NCI-H146 (cell line): ENCODE data around the gene RNF217.
"Not testable (repeated sequence)": the region's sequence is repeated elsewhere in the genome, so short reads cannot be mapped to it uniquely, and the experiment has no call there.

ENCODE experiments used
- DNase-seq: peaks from one replicate; lab custom pipeline; 2025; lab: John Stamatoyannopoulos, UW

The RNF217 gene

DNA sequence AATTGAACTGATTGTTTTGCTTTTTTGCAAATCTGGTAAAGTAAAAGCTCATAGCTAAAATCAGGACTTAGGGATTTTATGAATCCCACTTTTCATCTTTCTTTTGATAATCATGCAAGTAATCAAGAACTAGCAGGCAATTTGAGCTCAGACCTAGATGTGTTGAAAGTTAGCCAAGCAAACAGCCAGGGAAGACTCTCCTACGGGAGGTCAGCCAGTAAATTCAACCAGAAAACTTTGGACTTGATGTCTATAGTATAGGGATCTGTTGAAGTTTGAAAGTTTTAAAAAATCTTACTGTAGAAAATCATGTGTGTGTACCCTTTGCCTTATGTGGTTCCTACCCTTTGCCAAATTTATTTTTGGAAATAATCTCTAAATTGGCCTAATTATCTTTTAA lies 96.3 kb downstream of the RNF217 start:
- DNase-seq: no peak

DNA sequence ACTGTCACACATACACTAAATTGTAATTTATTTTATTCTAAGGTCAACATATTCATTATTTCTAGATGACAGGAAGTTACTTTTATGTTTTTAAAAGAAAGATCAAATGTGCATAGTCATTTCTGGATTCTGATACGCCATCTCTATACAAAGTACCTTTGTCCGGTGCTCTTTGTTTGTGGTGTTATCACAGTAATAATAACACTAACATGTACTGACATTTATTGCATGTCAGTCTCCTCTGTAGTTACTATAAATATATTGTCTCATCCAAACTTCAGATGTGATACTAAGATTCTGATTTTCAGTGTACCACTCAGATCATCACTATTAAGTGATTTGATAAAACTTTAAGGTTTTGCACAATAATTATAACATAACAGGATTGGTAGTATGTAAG lies 101.1 kb downstream of the RNF217 start:
- DNase-seq: no peak

DNA sequence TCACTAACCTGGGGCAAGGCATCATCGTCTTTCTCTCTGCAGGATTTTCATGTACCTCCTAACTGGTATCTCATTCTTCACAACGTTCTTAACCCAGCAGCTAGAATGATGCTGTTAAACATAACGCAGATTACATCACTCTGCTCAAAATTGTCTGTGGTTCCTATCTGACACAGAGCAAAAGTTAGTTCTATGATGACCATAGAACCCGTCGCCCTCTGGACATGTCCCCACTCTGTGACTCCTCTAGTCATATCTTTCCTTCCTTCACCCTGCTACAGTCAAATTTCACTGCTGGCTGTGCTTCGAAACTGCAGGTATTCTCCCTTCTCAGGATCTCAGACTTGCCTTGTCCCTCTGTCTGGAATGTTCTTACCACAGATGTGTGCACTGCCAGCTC lies 103.9 kb downstream of the RNF217 start:
- no peak for DNase-seq

DNA sequence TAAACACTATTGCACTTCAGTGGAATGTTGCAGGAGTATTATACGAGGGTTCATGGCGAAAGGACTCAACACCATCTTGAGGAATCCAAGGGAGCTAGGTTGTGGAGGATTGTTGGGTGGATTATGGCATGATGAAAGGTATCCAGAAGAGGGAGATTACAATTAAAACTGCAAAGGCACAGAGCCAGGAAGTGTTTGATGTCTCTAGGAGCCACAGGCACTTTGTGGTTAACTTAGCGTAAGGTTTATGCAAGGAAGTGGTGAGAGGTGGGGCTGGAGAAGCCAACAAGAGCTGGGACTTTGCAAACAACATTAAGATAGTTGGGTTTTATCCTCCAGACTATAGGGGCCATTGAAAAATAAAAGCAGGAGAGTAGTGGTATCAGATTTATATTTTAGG lies 104.7 kb downstream of the RNF217 start:
- no peak for DNase-seq

DNA sequence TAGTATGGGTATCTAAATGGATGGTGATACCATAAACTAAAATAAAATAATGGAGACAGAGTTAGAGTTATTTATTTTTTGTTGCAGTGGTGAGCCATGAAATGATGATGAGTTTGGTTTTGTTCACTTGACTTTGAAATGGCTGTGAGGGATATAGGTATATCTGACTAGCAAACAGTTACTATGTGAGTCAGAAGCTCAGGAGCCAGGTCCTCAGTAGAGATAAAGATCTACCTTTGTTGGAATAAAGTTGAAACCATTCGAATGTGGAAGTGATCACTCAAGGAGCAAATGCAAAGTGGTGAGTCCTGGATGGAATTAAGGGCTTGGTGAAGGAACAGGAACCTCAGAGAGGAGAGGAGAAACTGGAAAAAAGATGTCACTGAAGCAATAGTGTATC lies 105.3 kb downstream of the RNF217 start:
- DNase-seq: no peak

DNA sequence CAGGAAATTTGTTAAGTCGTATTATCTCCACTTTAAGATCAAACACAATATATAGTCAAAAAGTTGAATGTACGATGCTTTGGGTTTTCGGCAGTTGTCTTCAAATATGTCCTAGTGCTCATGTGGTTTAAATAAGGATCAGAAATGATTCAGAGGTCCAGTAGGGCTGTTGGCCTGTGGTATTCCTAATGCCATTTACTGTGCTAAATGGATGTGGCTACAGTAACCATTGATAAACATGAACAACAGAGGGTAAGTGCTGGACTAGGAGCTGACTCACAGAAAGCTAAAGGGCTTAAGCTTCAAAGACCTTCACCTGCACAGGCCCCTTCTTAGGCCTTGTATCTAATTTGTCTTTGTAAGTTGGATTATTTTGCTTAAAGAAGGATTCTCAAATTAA lies 110.8 kb downstream of the RNF217 start:
- no peak for DNase-seq

DNA sequence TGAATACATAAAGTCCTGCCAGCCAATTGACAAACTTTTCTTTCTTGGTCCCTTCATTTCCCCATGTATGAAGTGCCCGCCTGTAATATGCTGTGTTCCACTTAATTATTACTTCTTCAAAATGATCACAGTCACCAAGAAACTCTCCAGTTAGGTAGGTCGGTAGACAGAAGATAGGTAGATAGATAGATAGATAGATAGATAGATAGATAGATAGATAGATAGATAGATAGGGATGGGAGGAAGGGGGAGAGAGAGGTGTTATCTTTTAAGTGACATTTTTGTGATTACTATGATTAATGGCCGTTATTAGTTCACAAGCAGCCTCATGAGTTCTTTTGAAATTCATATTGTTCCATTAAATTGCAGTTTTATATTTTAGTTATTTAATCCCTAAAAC lies 111.9 kb downstream of the RNF217 start:
- DNase-seq: no peak

DNA sequence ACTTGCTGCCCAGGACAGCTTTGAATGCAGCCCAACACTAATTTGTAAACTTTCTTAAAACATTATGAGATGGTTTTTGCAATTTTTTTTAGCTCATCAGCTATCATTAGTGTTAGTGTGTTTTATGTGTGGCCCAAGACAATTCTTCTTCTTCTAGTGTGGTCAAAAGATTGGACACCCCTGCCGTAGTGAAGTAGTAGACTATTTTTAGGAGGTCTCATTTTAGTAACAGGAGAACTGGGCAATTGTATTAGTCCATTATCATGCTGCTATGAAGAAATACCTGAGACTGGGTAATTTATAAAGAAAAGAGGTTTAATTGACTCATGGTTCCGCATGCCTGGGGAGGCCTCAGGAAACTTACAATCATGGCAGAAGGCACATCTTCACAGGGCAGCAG lies 112.8 kb downstream of the RNF217 start:
- DNase-seq: not testable (repeated sequence)

DNA sequence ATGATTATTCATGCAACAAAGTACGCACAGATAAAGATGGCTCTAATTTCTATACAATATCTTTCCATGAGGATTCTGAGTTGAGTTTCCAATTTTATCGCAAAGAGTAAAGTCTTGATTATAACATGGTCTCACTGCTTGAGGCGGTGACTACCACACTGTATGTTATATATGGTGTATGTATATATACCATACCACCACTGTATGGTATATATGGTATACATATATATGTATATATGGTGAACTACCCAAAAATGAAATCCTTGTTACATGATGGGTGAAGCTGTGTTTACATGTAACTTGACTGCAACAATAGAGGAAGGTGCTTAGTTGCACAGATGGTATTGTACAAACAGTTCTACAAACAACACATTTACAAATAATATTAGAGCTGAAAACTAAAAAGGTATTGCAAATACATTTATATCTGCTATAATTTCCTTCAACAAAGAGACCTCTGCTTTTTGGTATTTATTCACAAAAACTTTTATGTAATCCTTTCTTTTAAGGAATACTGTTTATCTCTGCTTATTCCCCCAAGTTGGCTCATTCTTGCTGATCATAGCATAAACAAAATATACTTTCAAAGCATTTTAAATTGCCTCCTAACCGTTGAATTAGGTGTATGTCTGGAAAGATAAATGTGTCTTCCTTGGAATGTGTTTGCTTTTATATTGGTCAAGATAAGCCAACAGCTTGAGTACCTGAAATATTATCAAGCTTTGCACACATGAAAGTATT lies 113.7 kb downstream of the RNF217 start:
- DNase-seq: no peak

DNA sequence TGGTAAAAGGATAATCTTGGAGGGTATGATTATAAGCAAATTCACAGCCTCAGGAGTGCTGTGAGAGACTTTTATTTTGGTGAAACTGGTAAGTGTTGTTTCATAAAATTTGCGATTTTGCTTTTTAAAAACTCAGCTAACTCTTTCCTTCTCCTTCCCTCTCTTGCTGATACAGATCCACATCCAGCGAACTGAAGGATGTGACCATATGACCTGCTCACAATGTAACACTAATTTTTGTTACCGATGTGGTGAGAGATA lies 114.2 kb downstream of the RNF217 start:
- no peak for DNase-seq

DNA sequence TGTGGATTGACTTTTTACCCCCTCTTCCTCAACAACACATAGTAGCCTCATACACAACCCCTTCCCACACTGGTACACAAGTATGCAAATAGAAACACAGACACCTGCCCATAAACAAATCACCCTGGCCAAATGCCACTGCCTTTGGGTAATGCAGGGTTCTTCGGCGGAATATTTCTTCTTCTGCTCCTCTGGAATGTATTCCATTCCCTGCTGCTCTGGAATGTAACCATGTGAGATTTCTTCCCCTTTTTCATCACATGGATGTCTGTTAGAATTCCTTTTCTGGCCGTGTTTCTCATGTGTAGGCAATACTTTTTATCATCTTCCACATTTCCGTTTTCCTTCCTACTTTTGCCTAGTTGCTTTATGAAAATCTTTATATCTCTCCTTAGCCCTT lies 115.2 kb downstream of the RNF217 start:
- DNase-seq: no peak

DNA sequence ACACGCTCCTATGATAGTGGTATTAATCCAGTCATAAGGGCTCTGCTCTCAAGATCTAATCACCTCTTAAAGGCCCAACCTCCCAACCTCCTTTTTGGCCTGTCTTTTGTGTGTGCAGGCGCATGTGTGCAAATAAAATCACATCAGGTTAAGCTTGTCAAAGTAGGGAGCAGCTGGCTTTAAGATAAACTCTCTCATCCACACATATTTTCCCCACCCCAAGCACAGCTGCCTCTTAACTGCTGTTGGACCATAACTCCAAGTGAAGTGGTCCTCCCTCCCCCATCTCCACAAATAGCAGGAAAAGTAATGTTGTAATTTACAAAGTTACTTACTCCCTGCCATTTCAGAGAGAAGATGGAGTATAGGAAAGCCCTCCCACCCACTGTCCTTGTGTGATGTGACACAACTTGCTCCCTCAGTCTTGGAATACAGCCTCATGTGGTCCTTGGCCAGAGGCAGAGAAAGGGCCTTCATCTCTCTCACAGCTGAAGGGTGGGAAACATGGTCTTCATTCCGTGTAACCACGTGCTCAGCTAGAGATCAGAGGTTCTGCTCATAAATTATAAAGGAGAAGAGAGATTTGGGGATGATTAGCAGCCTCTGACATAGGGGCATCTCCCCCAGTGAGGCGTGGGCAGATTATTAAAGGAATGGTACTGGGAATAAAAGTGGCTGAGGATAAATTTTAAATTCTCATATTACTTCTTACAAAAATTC lies 116.5 kb downstream of the RNF217 start:
- DNase-seq: no peak

DNA sequence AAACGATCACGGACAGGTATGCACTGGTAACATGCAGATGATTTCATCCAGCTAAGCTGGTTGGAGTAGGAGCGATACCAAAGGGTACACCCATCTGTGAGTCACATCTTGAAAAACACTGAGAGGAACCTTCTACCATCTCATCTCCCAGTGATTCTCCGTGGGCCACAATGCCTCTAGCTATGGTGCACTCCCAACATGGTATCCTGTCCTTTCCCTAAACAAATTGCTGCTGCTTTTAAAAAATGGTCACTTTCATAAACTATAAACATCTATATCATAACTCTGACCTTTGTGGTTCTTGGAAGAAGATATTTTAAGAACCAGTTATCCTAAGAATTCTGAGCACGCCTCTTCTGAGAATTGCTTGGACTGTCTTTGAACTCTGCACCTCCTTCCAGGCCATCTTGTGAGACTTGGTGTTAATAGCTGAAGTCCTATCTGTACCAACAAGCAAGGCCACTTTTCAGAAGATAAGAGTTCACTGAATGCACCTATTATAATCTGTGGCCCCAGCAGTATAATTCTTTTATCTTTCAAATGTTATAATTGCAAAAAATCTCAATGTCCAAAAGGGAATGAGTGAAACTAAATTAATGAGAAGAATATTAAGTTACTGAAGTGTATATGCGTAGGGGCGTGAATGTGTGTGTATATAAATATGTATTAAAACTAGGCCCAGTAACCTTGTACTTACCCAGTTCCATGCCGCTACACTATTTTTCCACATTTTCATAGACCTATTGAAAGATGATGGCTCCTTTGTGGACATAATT lies 120.9 kb downstream of the RNF217 start:
- DNase-seq: no peak

DNA sequence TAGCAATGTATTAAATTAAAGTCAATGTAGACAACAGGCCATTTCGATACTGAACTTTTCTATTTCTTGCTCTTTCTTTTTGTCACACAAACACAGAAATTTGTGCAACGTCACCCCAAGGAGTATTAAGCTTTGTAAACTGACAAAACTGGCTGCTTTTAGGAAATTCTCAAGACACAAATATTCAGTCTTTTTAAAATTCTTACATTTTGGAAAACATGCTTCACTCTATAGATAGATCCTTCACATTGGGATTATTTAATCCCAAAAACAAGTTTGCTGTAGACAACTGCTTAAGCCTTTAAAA lies 121.4 kb downstream of the RNF217 start:
- DNase-seq: no peak

DNA sequence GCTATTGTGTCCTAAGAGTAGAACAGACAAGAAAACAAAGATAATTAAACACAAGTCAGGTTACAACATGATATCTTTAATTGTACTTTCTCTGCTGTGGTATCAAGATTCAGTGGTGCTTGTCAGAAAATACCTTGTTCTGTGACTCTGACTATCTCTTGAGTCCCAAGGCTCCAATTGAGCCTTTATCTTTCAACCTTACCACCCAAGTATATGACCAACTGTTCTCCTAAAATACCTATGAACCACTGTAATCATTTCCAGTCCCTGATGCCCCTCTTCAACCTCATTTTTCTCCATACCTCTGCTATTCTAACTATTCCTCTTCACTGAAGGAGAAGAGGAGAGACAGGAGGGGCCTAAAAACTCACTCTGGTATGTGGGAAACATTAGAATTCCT lies 124.5 kb downstream of the RNF217 start:
- DNase-seq: no peak

DNA sequence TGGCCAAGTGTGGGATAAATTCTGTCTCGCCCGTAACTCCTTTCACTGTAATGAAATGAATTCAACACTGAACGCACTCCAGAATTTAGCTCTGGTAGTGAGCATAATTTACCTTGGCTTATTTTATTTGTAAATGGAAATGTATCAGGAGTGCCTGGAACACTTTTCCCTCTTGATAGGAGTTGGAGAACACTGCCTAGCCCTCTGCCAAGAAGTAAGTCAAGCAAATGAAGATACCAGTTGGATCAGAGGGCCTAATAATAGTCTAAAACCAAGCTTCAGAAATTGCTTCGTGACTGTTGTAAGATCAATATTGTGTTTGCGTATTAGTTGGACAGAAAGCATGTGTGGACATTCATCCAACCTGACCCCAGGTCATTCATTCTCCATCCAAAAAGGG lies 126.7 kb downstream of the RNF217 start:
- no peak for DNase-seq

DNA sequence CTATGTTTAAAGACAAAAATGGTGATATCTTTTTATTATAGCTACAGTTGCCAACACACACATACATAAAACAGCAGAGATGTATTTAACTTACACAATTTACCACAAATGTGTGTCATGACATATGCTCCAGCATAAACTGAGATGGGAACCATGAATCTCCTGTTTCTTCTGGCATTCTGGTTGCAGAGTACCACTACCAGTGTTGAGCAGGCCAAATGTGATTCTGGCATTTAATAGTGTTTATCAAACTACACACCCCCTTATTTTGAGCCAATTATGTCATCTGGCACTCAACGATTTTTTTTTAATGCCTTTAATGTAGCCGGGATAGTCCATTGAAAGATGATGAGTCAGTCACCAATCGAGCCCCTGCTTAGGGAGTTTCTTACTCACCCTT lies 132.3 kb downstream of the RNF217 start:
- DNase-seq: no peak

DNA sequence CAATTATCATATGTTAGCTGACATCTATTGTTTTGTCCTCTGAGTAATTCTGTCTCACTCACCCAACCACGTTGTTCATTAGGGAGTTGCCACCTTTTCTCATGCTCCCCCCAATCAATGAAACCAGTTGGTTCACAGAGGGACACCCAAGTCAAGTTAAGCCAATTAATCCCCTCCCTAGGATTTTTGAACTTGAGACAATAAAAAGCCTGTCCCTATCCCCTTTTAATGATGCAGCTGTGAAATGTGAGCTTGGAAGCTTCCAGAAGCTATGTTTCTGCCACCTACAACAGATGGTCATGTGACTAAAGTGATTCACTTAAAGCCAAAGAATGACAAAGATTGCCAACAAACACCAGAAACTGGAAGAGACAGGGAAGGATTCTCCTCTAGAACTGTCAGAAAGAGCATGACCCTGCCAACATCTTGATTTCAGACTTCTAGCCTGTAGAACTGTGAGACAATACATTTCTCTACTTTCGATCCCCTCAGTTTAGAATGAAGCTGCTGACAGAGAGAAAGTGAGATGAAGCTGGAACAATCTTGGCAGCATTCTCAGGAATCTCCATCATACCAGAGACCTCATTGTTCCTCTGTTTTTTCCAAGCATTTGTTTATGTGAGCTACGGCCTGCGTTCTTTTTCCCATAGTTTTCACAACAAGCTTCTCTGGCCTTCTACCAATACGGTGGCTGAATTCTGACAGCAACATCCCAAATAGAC lies 133.5 kb downstream of the RNF217 start:
- no peak for DNase-seq

DNA sequence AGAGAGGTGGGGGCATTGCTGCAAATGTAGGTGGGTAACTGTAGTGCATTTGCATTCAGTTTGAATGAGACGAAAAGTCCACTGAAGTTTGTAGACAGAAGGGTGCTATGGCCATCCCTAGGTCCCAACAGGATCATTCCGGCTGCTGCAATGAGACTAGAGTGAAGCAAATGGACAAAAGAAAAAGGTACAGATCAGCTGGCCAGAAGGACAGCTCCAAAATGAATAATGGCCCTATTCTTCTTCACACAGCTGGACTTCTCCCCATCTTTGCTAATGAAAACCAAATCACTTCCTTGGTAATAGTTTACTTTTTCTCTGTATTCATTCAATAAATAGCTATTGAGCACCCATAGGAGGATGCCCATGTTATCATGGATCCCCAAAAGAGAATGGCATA lies 134.9 kb downstream of the RNF217 start:
- DNase-seq: no peak

DNA sequence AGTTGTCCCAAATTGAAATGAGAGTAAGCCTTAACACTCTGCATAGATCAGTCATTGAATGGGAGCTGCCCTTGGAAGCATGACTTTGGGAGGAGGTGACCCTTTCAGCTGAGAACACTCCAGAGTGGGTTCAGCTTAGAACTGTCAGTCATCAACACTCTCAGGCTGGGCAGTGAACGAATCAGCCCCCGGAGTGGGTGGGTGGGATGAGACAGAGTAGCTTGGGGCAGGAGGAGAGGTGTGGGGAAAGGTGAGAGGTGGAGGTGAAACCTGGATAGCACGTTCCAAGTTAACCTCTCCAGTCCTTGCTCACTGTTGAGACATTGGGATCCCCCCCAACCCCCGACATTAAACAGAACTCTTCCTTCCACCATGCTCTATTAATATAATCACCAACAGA lies 136.0 kb downstream of the RNF217 start:
- no peak for DNase-seq

DNA sequence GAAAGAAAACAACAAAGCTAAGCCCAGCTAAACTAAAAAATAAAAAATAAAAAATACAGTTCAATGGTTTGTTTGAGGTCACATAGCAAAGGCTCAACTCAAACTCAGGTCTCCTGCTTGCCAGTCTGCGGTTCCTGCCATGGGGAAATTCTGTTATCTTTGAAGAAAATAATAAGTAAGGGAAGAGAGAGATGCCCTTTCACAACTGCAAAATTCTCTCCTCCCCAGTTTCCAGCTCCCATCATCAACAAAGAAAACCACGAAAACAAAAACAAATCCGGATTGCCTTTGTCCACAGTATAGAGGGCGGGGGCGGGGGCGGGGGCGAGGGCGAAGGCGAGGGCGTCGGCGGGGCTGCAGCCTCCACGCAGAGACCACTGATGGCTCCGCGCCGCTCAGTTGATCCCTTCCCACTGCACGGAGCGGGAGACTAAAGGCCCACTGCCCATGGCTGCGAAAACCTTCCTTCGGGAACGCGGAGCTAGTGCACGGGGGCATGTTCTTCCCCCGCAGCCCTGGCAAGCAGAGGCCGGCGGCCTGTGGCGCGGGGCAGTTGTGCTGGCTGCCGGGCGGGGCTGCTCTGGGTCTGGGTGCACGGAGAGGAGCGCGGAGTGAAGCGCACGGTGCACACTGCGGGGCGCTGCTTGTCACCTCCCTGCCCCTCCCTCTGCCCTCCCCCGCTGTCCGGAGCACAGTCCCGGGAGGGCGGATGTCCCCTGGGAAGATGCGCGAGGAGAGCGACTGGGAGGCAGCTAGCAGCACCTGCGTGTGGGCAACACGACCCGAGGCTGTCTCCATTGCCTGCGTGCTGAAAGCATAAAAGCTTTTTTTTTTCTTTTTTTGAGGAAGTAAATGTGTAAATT lies 137.2 kb downstream of the RNF217 start:
- DNase-seq: peak; percentile 97

DNA sequence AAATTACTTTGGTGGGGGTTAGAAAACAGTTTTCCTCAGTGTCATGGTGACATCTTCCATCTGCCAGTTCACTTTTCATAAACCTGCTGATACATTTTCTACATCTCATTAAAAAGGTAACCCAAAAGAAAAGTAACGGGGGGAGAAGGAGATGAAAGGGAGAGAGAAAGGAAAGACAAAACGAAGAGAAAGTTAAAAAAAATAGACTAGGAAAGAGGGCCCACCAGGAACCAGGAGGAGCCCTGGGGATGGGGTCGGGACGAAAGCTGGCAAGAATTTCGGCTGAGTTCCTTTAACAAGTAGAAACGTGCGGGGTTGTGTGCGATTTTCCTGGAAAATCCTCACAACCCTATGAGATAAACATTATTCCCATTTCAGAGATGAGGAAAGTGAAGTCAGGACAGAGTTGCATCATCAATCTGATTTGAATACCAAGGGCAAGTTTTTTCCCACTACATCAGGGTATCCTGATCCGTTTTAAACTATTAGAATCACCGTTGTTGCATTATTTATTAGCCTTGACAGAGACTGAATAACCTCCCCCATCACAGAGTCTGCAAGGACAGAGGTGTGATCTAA lies 137.9 kb downstream of the RNF217 start:
- DNase-seq: no peak
